DMS153 treated with DMSO at 0.1 percent for 48 hours (cell line): Measurements from ENCODE around the gene POLL.

Experiments used
- DNase-seq: peaks from one replicate; lab custom pipeline; 2025; ENCODE audit not compliant: unreplicated experiment; lab: John Stamatoyannopoulos, UW

The POLL gene

GRCh38 chr10:101560298-101561067, 27.6 kb downstream of the POLL start:
- no peak for DNase-seq

GRCh38 chr10:101559596-101560297, 28.3 kb downstream of the POLL start:
- no peak for DNase-seq

GRCh38 chr10:101558671-101559595, 29.1 kb downstream of the POLL start:
- DNase-seq, result no peak

DNA sequence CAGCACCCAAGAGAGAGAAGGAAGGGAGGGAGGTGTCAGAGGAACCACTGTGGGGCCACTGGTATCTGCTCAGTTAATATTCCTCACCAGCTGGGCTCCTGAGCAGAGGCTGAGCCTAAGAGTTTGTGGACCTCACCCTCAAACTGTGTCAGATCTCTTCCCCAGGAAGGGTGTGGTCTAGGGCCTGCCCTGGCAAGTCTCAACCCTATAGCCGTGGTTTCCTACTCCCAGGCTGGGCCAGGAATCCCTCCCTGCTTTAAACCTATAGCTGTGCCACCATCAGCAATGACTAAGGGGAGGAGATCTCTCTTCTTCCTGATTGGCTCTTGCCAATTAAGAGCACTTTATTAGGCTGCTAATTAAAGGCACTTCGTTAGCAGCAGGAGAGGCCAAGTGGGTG, 29.9 kb downstream of the POLL start:
- no peak for DNase-seq

DNA sequence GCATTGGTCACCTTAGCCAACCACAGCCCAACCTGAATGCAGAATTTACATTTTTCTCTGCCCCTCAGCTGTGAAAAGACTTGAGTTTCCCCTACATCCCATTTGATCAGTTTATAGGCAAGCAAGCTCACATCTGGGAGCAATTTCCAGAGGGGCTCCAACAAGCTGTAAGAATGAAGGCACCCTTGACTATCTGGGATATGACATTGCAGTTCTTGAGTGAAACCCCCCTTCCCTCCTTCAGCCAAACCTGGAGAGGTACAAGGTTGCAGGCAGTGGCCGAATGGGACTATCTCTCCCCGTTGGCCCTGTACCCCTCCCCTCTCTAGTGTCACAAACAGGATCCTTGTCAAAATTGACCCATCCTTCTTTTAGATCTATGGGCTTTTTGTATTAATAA, 30.5 kb downstream of the POLL start:
- no peak for DNase-seq

- DNase-seq, result no peak
These were observed 35.6 kb downstream of the POLL start for GRCh38 chr10:101552442-101552841.

DNA sequence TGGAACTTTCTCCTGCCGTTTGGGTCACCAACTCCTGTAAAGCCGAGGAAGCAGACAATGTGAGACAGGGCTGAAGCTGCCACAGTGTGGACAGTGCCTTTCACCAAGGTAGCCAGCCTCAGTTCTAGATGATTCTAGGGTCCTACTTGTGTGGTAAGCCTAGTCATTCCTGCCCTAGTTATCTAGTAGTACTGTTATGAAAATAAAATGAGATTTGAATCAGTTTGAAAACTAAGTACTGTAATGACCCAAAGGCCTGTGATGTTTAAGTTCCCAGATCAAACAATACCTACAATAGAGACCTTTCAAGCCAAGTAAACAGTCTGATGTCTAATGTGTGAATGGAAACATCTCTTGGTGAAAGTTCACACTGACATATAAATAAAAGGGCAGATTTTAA, 37.1 kb downstream of the POLL start:
- no peak for DNase-seq

DNA sequence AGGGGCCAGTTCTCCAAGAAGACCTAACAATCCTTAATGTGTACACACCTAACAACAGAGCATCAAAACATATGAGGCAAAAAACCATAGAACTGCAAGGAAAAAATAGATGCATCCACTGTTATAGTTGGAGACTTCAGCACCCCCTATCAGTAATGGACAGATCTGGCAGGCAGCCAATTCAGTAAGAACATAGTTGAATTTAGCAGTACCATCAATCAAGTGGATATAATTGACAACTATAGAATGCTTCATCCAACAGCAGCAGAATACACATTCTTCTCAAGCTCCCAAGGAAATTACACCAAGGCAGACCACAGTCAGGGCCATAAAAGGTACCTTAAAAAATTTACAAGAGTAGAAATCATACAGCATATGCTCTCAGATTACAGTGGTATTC, 42.2 kb downstream of the POLL start:
- peak; percentile 10 for DNase-seq

DNA sequence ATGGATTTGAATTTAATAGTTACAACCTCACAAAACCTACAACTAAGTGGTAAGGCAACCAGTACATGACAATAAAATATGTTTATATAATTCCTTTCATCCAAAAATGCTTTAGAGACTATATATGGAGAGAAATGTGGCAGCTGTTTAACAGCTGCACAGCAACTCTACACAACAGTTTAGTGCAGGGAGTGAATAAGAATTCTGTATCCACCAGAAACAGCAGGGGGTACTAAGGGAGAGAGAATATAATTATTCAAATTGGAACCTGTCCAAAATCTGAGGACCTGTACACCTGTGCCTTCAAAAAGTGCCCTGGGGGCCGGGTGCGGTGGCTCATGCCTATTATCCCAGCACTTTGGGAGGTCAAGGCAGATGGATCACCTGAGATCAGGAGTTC, 49.6 kb downstream of the POLL start:
- no peak for DNase-seq

- DNase-seq, result no peak
These were observed 51.3 kb downstream of the POLL start for GRCh38 chr10:101536800-101537199.

- no peak for DNase-seq
These were observed 52.1 kb downstream of the POLL start for GRCh38 chr10:101535949-101536348.

GRCh38 chr10:101529725-101530553, 58.1 kb downstream of the POLL start:
- DNase-seq, result no peak

DNA sequence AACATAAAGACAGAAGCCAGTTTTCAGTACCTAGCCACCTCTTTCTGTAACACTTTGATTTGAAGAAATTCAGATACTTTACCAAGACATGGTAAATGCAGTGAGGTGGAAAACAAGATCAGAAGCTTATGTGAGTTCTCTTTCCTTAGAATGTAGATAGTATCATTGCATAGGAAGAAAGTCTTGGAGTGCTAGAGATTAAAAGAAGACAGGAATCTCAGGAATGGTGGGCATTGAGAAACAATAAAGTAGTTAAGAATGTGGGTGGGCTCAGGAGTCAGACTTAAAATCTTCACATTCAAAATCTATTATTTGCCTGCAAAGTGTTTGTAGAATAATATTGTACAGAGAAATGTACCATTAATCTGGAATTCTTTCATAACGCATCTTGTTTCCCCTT, 58.9 kb downstream of the POLL start:
- no peak for DNase-seq
